WTC11 (cell line): ENCODE data around the gene SLC9A3. TPM values are rescaled to one million over a fixed set of nuclear protein-coding genes. Genes with fewer than 3 reads are reported as not detected.

Experiments
- ATAC-seq: fragments of 200-7000 bp; cut with Tn5 transposase; 2 replicates; pipeline ENCODE4 v1.10.0; 2021; ENCODE audit warnings: mild to moderate bottlenecking, moderate library complexity
- CTCF ChIA-PET: fragments of 300-600 bp; sonication (Branson Sonifier 250); formaldehyde crosslinking; loops from one replicate; lab custom pipeline; 2021; ENCODE audit warnings: antibody characterized with exemption; lab: Charles Lee
- POLR2A ChIA-PET: fragments of 350-600 bp; sonication (Branson Sonifier 250); formaldehyde crosslinking; loops from one replicate; lab custom pipeline; 2021; ENCODE audit warnings: antibody characterized with exemption; lab: Charles Lee
- DNase-seq: peaks from one replicate; pipeline ENCODE4 v3.0.0; 2021; ENCODE audit warnings: low spot score
- H3K27ac Mint-ChIP-seq: 2 replicates; pipeline ENCODE4 v1.8.0; 2021; ENCODE audit warnings: mixed read lengths
- H3K27me3 Mint-ChIP-seq: 2 replicates; pipeline ENCODE4 v1.8.0; 2021; ENCODE audit warnings: low read depth, mild to moderate bottlenecking, moderate library complexity, mixed read lengths
- H3K36me3 Mint-ChIP-seq: 2 replicates; pipeline ENCODE4 v1.8.0; 2021; ENCODE audit warnings: mixed read lengths
- H3K4me1 Mint-ChIP-seq: 2 replicates; pipeline ENCODE4 v1.8.0; 2022; ENCODE audit warnings: mixed read lengths
- H3K4me3 Mint-ChIP-seq: 2 replicates; pipeline ENCODE4 v1.8.0; 2021; ENCODE audit warnings: mild to moderate bottlenecking, moderate library complexity, mixed read lengths
- H3K9me3 Mint-ChIP-seq: 2 replicates; pipeline ENCODE4 v1.8.0; 2021; ENCODE audit warnings: mixed read lengths
- GABPB1 ChIP-seq: sonication (generic); formaldehyde crosslinking; IDR thresholded peaks from 2 replicates; pipeline ENCODE4 v1.8.1; 2023; ENCODE audit warnings: mild to moderate bottlenecking, missing genetic modification reagents
- GRHL2 ChIP-seq: fragments of 250-450 bp; sonication (Bioruptor Pico); IDR thresholded peaks from 2 replicates; pipeline ENCODE4 v1.8.0; 2022; ENCODE audit warnings: mild to moderate bottlenecking, moderate library complexity; ENCODE audit not compliant: insufficient replicate concordance, severe bottlenecking
- IRF2 ChIP-seq: sonication (generic); formaldehyde crosslinking; IDR thresholded peaks from 2 replicates; pipeline ENCODE4 v1.8.0; 2022; ENCODE audit warnings: low read depth, missing genetic modification reagents, borderline replicate concordance
- RELA ChIP-seq: sonication (generic); formaldehyde crosslinking; IDR thresholded peaks from 2 replicates; pipeline ENCODE4 v1.8.1; 2022; ENCODE audit warnings: missing genetic modification reagents, mild to moderate bottlenecking, borderline replicate concordance
- SMAD4 ChIP-seq: sonication (generic); formaldehyde crosslinking; IDR thresholded peaks from 2 replicates; pipeline ENCODE4 v1.8.0; 2022; ENCODE audit warnings: mild to moderate bottlenecking, missing genetic modification reagents
- TCF7 ChIP-seq: sonication (generic); formaldehyde crosslinking; IDR thresholded peaks from 2 replicates; pipeline ENCODE4 v1.8.0; 2022; ENCODE audit warnings: mild to moderate bottlenecking, low read depth, missing genetic modification reagents, moderate library complexity
- TP53 ChIP-seq: sonication (generic); formaldehyde crosslinking; IDR thresholded peaks from 2 replicates; pipeline ENCODE4 v1.8.1; 2023; ENCODE audit warnings: mild to moderate bottlenecking, missing genetic modification reagents
- ZBTB43 ChIP-seq: sonication (generic); formaldehyde crosslinking; IDR thresholded peaks from 2 replicates; pipeline ENCODE4 v1.8.1; 2023; ENCODE audit warnings: mild to moderate bottlenecking, missing genetic modification reagents
- ZNF281 ChIP-seq: sonication (generic); formaldehyde crosslinking; IDR thresholded peaks from 2 replicates; pipeline ENCODE4 v1.8.0; 2023; ENCODE audit warnings: mild to moderate bottlenecking, missing genetic modification reagents
- ZNF423 ChIP-seq: fragments of 250-450 bp; sonication (Bioruptor Pico); IDR thresholded peaks from 2 replicates; pipeline ENCODE4 v2.1.2; 2022; ENCODE audit warnings: mild to moderate bottlenecking, moderate library complexity
- total RNA-seq: library from RNA; stranded (reverse); gene quantifications from 3 replicates; pipeline ENCODE4 v1.2.3, GENCODE V29; 2021
- TF ChIP-seq, protein P1 (sequence below): sonication (generic); formaldehyde crosslinking; IDR thresholded peaks from 2 replicates; pipeline ENCODE4 v1.8.1; 2023; ENCODE audit warnings: mild to moderate bottlenecking, missing genetic modification reagents
- TF ChIP-seq, protein P2 (sequence below): sonication (generic); formaldehyde crosslinking; IDR thresholded peaks from 2 replicates; pipeline ENCODE4 v1.8.0; 2023; ENCODE audit warnings: missing genetic modification reagents
- TF ChIP-seq, protein P3 (sequence below): sonication (generic); formaldehyde crosslinking; IDR thresholded peaks from 2 replicates; pipeline ENCODE4 v1.8.1; 2022; ENCODE audit warnings: low read depth, mild to moderate bottlenecking, moderate library complexity, missing genetic modification reagents, borderline replicate concordance

SLC9A3 gene
- total RNA-seq, 1 experiment from 2014 or later: 1.6 TPM

DNA sequence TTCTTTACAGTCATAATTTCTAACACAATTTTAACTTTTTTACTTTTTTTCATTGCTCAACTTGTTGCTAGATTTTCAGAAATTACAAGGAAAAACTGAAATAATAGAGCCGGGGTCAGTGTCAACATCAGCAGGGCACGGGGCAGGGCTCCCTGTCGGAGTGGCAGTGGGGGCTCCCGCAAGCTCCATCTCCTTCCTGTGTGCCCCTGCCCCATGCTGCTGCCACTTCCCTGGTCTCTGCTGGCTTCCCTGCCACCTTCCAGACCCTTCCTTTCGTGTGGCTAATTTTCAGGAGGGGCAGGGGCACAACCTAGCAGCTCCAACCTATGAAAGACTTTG lies 82.3 kb downstream of the SLC9A3 start:
- peaks cover 7% of the 10 kb centered on the region for H3K36me3 Mint-ChIP-seq
- H3K4me1 Mint-ChIP-seq: peaks cover 16% of the 10 kb centered on the region
- peaks cover 5% of the 10 kb centered on the region for H3K27me3 Mint-ChIP-seq
- H3K27ac Mint-ChIP-seq: no peak overlapping the region
- CTCF ChIA-PET: interaction anchor here (1.0 kb wide), 1 partner anchor 105 kb away, joined by 3 read pairs; no protein-coding TSS in a partner anchor
- DNase-seq (peak; percentile 10), ATAC-seq (no peak)
- no peaks in the 10 kb centered on the region for H3K9me3 Mint-ChIP-seq
- POLR2A ChIA-PET: no interaction called here
- TF ChIP-seq IRF2 (CRISPR knock-in tag) (no peak), TP53 (CRISPR knock-in tag) (no peak), ZNF423 (CRISPR knock-in tag) (no peak), TCF7 (CRISPR knock-in tag) (no peak), GABPB1 (CRISPR knock-in tag) (no peak), SMAD4 (CRISPR knock-in tag) (no peak), ZBTB43 (CRISPR knock-in tag) (no peak), RELA (no peak), GRHL2 (CRISPR knock-in tag) (no peak), ZNF281 (CRISPR knock-in tag) (no peak)
- TF ChIP-seq, protein P1, sequence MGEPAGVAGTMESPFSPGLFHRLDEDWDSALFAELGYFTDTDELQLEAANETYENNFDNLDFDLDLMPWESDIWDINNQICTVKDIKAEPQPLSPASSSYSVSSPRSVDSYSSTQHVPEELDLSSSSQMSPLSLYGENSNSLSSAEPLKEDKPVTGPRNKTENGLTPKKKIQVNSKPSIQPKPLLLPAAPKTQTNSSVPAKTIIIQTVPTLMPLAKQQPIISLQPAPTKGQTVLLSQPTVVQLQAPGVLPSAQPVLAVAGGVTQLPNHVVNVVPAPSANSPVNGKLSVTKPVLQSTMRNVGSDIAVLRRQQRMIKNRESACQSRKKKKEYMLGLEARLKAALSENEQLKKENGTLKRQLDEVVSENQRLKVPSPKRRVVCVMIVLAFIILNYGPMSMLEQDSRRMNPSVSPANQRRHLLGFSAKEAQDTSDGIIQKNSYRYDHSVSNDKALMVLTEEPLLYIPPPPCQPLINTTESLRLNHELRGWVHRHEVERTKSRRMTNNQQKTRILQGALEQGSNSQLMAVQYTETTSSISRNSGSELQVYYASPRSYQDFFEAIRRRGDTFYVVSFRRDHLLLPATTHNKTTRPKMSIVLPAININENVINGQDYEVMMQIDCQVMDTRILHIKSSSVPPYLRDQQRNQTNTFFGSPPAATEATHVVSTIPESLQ: no peak
- TF ChIP-seq, protein P2, sequence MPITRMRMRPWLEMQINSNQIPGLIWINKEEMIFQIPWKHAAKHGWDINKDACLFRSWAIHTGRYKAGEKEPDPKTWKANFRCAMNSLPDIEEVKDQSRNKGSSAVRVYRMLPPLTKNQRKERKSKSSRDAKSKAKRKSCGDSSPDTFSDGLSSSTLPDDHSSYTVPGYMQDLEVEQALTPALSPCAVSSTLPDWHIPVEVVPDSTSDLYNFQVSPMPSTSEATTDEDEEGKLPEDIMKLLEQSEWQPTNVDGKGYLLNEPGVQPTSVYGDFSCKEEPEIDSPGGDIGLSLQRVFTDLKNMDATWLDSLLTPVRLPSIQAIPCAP (CRISPR knock-in tag): no peak
- TF ChIP-seq, all 79 proteins: peak for 0
- H3K4me3 Mint-ChIP-seq: peak overlapping the region; percentile 100

GRCh38 chr5:440401-441201 lies 83.6 kb downstream of the SLC9A3 start:
- TF ChIP-seq, protein P2 (CRISPR knock-in tag): 0 out of 2 replicates have a peak, but pooled peaks have one; percentile 27
- TF ChIP-seq, protein P3, sequence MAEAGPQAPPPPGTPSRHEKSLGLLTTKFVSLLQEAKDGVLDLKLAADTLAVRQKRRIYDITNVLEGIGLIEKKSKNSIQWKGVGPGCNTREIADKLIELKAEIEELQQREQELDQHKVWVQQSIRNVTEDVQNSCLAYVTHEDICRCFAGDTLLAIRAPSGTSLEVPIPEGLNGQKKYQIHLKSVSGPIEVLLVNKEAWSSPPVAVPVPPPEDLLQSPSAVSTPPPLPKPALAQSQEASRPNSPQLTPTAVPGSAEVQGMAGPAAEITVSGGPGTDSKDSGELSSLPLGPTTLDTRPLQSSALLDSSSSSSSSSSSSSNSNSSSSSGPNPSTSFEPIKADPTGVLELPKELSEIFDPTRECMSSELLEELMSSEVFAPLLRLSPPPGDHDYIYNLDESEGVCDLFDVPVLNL: no peak
- Mint-ChIP-seq H3K27me3 (peaks cover 5% of the 10 kb centered on the region), H3K27ac (no peak overlapping the region), H3K9me3 (no peaks in the 10 kb centered on the region), H3K4me3 (no peak overlapping the region), H3K36me3 (no peaks in the 10 kb centered on the region), H3K4me1 (peaks cover 16% of the 10 kb centered on the region)
- DNase-seq (no peak), ATAC-seq (no peak)
- ChIA-PET POLR2A (no interaction called here), CTCF (interaction anchor here (1.0 to 1.8 kb wide), 3 partner anchors 94 to 252 kb away, joined by 3 to 5 read pairs (median 3); no protein-coding TSS in a partner anchor)
